Measurements from ENCODE around the gene GLI2. TPM values are rescaled to one million over a fixed set of nuclear protein-coding genes. Genes with fewer than 3 reads are reported as not detected.

The GLI2 gene
- total RNA-seq, 1 donor from 2014 or later = 42.9 TPM

GRCh38 chr2:120764492-120764891 lies 28.8 kb downstream of the GLI2 start:
- peak overlapping the region; percentile 95 for H3K27ac ChIP-seq (ENCODE audit: low read depth, low read length)
- H4K20me1 ChIP-seq (ENCODE audit: insufficient read depth, low read length) = peaks cover 26% of the 10 kb centered on the region
- no peaks in the 10 kb centered on the region for H3K36me3 ChIP-seq (ENCODE audit: insufficient read depth, low read length)
- H3K27me3 Mint-ChIP-seq (ENCODE audit: low read depth, unreplicated experiment) = no peaks in the 10 kb centered on the region
- no peak overlapping the region for H3K4me3 ChIP-seq (ENCODE audit: insufficient read depth, low read depth, low read length)
- peak overlapping the region; percentile 75 for H3K9ac ChIP-seq (ENCODE audit: low read length)
- TF ChIP-seq CTCF (IDR thresholded peaks at IDR 0.05; ENCODE audit: insufficient read depth, low read depth, low read length) (no peak), EZH2 (IDR thresholded peaks at IDR 0.05; ENCODE audit: insufficient read depth, low read length) (no peak)
- H3K9me3 Mint-ChIP-seq (ENCODE audit: unreplicated experiment) = no peaks in the 10 kb centered on the region
- H3K27ac Mint-ChIP-seq (ENCODE audit: unreplicated experiment) = peak overlapping the region; percentile 98
- H3K4me2 ChIP-seq (ENCODE audit: low read length) = no peak overlapping the region
- peaks cover 96% of the 10 kb centered on the region for H3K79me2 ChIP-seq (ENCODE audit: insufficient read depth, low read length)
- no peak overlapping the region for H3K4me3 Mint-ChIP-seq (ENCODE audit: unreplicated experiment)
- peaks cover 71% of the 10 kb centered on the region for H3K4me1 Mint-ChIP-seq (ENCODE audit: low read depth, unreplicated experiment)
- H3K4me1 ChIP-seq (ENCODE audit: insufficient read depth, low read length) = peaks cover 38% of the 10 kb centered on the region
- DNase-seq (ENCODE audit: low read depth) (no peak), FAIRE-seq (peak; percentile 43)
- no peaks in the 10 kb centered on the region for H3K27me3 ChIP-seq (ENCODE audit: insufficient read depth, low read length)
- peaks cover 3% of the 10 kb centered on the region for H3K36me3 Mint-ChIP-seq (ENCODE audit: low read depth, unreplicated experiment)
- no peaks in the 10 kb centered on the region for H3K9me3 ChIP-seq (ENCODE audit: insufficient read depth, low read depth, low read length)
- H2AFZ ChIP-seq (ENCODE audit: low read depth, low read length) = no peak overlapping the region

GRCh38 chr2:120764991-120765677 lies 29.5 kb downstream of the GLI2 start:
- Mint-ChIP-seq H3K9me3 (ENCODE audit: unreplicated experiment) (no peaks in the 10 kb centered on the region), H3K27me3 (ENCODE audit: low read depth, unreplicated experiment) (no peaks in the 10 kb centered on the region), H3K4me1 (ENCODE audit: low read depth, unreplicated experiment) (peaks cover 71% of the 10 kb centered on the region), H3K4me3 (ENCODE audit: unreplicated experiment) (peak overlapping the region; percentile 54), H3K27ac (ENCODE audit: unreplicated experiment) (peak overlapping the region; percentile 98), H3K36me3 (ENCODE audit: low read depth, unreplicated experiment) (peaks cover 3% of the 10 kb centered on the region)
- no peak overlapping the region for H3K4me3 ChIP-seq (ENCODE audit: insufficient read depth, low read depth, low read length)
- H3K79me2 ChIP-seq (ENCODE audit: insufficient read depth, low read length) = peaks cover 96% of the 10 kb centered on the region
- FAIRE-seq = no peak
- H3K4me2 ChIP-seq (ENCODE audit: low read length) = peak overlapping the region; percentile 59
- H3K36me3 ChIP-seq (ENCODE audit: insufficient read depth, low read length) = no peaks in the 10 kb centered on the region
- H3K4me1 ChIP-seq (ENCODE audit: insufficient read depth, low read length) = peaks cover 41% of the 10 kb centered on the region
- H3K27ac ChIP-seq (ENCODE audit: low read depth, low read length) = peak overlapping the region; percentile 95
- no peaks in the 10 kb centered on the region for H3K27me3 ChIP-seq (ENCODE audit: insufficient read depth, low read length)
- TF ChIP-seq EZH2 (IDR thresholded peaks at IDR 0.05; ENCODE audit: insufficient read depth, low read length) (no peak), CTCF (IDR thresholded peaks at IDR 0.05; ENCODE audit: insufficient read depth, low read depth, low read length) (no peak)
- no peaks in the 10 kb centered on the region for H3K9me3 ChIP-seq (ENCODE audit: insufficient read depth, low read depth, low read length)
- peak; percentile 52 for DNase-seq (ENCODE audit: low read depth)
- H3K9ac ChIP-seq (ENCODE audit: low read length) = peak overlapping the region; percentile 75
- peaks cover 29% of the 10 kb centered on the region for H4K20me1 ChIP-seq (ENCODE audit: insufficient read depth, low read length)
- no peak overlapping the region for H2AFZ ChIP-seq (ENCODE audit: low read depth, low read length)

Measured in astrocyte (in vitro differentiated cells and primary cell).